GM12878 (cell line): Measurements from ENCODE around the gene ABCB7. TPM values are rescaled to one million over a fixed set of nuclear protein-coding genes. Genes with fewer than 3 reads are reported as not detected.
"Not testable (repeated sequence)": the region's sequence is repeated elsewhere in the genome, so short reads cannot be mapped to it uniquely, and the experiment has no call there.

Experiments used
- ATAC-seq: fragments of 200-7000 bp; cut with Tn5 transposase; 3 replicates; pipeline ENCODE4 v1.9.1; 2020; ENCODE audit warnings: mild to moderate bottlenecking, moderate library complexity
- BruUV-seq: library from RNA; stranded (reverse); fragments of 400-500 nt; replicated peaks from 2 replicates; lab custom pipeline; 2021; lab: Mats Ljungman, UMichigan
- CTCF ChIA-PET: fragments of 300-600 bp; sonication (Branson Sonifier 250); formaldehyde crosslinking; extraction: SDS; loops from one replicate; lab custom pipeline; 2021; ENCODE audit warnings: inconsistent platforms; lab: Yijun Ruan, JAX
- POLR2A ChIA-PET: fragments of 350-600 bp; formaldehyde crosslinking; extraction: SDS; loops from one replicate; lab custom pipeline; 2021; ENCODE audit warnings: inconsistent platforms; lab: Charles Lee
- RAD21 ChIA-PET: fragments of 300-600 bp; sonication (Branson Sonifier 250); formaldehyde crosslinking; loops from one replicate; lab custom pipeline; 2023; ENCODE audit warnings: antibody characterized with exemption; ENCODE audit not compliant: unreplicated experiment; lab: Charles Lee
- SMC1A ChIA-PET: fragments of 300-600 bp; sonication (Branson Sonifier 250); formaldehyde crosslinking; loops from one replicate; lab custom pipeline; 2023; ENCODE audit not compliant: unreplicated experiment, uncharacterized antibody; lab: Charles Lee
- DNase-seq: peaks from one replicate; pipeline ENCODE4 v3.0.0-alpha.2; 2011; ENCODE audit warnings: low read depth, low spot score
- FAIRE-seq: peaks from 3 replicates; lab custom pipeline; 2011; peaks lifted over from hg19 to GRCh38; lab: Jason Lieb, UNC
- H2AFZ ChIP-seq: 2 replicates; pipeline ENCODE4 v1.6.0; 2011; ENCODE audit warnings: low read depth, low read length, control low read depth; ENCODE audit not compliant: control insufficient read depth
- H3K27ac ChIP-seq: 2 replicates; pipeline ENCODE4 v1.5.1; 2011; ENCODE audit warnings: control low read depth; ENCODE audit not compliant: control insufficient read depth, insufficient read depth
- H3K27me3 ChIP-seq, 2 experiments: replicated peaks in 1 of 2; 2 replicates each; pipeline versions ENCODE4 v1.6.0 to v1.6.1; 2011; ENCODE audit warnings: low read length in 1 of 2; ENCODE audit not compliant: control insufficient read depth in 2 of 2, insufficient read depth in 2 of 2
- H3K36me3 ChIP-seq, 2 experiments: 2 replicates each; pipeline ENCODE4 v1.5.1; 2011; ENCODE audit warnings: low read length in 1 of 2; ENCODE audit not compliant: control insufficient read depth in 2 of 2, insufficient read depth in 2 of 2
- H3K4me1 ChIP-seq: 2 replicates; pipeline ENCODE4 v1.6.1; 2011; ENCODE audit warnings: mild to moderate bottlenecking, low read length, moderate library complexity, mixed read lengths; ENCODE audit not compliant: control insufficient read depth, insufficient read depth
- H3K4me2 ChIP-seq: 2 replicates; pipeline ENCODE4 v1.6.0; 2011; ENCODE audit warnings: control low read depth; ENCODE audit not compliant: control insufficient read depth, insufficient read depth
- H3K4me3 ChIP-seq: fragments of 200-600 bp; sonication (generic); 2 replicates; pipeline ENCODE4 v1.5.1; 2016
- H3K79me2 ChIP-seq: 2 replicates; pipeline ENCODE4 v1.6.0; 2011; ENCODE audit warnings: low read length; ENCODE audit not compliant: control insufficient read depth, insufficient read depth
- H3K9ac ChIP-seq: 2 replicates; pipeline ENCODE4 v1.8.0; 2011; ENCODE audit warnings: low read length, control low read depth, mixed read lengths; ENCODE audit not compliant: control insufficient read depth, insufficient read depth
- H3K9me3 ChIP-seq: replicated peaks from 3 replicates; pipeline ENCODE4 v1.5.1; 2011; ENCODE audit warnings: mild to moderate bottlenecking, low read length; ENCODE audit not compliant: control insufficient read depth, insufficient read depth
- H4K20me1 ChIP-seq: 2 replicates; pipeline ENCODE4 v1.6.0; 2011; ENCODE audit not compliant: control insufficient read depth, insufficient read depth
- CBX3 ChIP-seq: fragments of 200-600 bp; sonication (generic); IDR thresholded peaks from 2 replicates; pipeline ENCODE4 v1.6.1; 2016; ENCODE audit warnings: low read depth, borderline replicate concordance
- GABPA ChIP-seq: IDR thresholded peaks from 2 replicates; pipeline ENCODE4 v1.6.1; 2014; ENCODE audit warnings: antibody characterized with exemption, low read depth, mild to moderate bottlenecking, inconsistent platforms
- MAX ChIP-seq: IDR thresholded peaks from 2 replicates; pipeline ENCODE4 v1.6.1; 2012; ENCODE audit warnings: low read depth, low read length, improper control_type of control experiment
- MEF2B ChIP-seq: fragments of 450-650 bp; IDR thresholded peaks from 2 replicates; pipeline ENCODE4 v1.6.1; 2018; ENCODE audit warnings: mild to moderate bottlenecking, moderate library complexity; ENCODE audit not compliant: partially characterized antibody, poor library complexity, severe bottlenecking
- NFIC ChIP-seq: IDR thresholded peaks from 2 replicates; pipeline ENCODE4 v1.6.1; 2012; ENCODE audit warnings: low read depth, mild to moderate bottlenecking, inconsistent platforms, low read length, moderate library complexity
- NR2C1 ChIP-seq: fragments of 450-650 bp; IDR thresholded peaks from 2 replicates; pipeline ENCODE4 v1.6.1; 2017; ENCODE audit warnings: antibody characterized with exemption, mild to moderate bottlenecking, moderate library complexity
- PML ChIP-seq: IDR thresholded peaks from 2 replicates; pipeline ENCODE4 v1.6.1; 2012; ENCODE audit warnings: low read length, inconsistent platforms
- SIX5 ChIP-seq: IDR thresholded peaks from 2 replicates; pipeline ENCODE4 v1.6.1; 2011; ENCODE audit warnings: mild to moderate bottlenecking, low read depth, low read length, moderate library complexity; ENCODE audit not compliant: severe bottlenecking
- SMAD1 ChIP-seq: fragments of 450-650 bp; IDR thresholded peaks from 2 replicates; pipeline ENCODE4 v1.6.1; 2018; ENCODE audit warnings: mild to moderate bottlenecking, low read depth; ENCODE audit not compliant: partially characterized antibody
- SREBF2 ChIP-seq: IDR thresholded peaks from 2 replicates; pipeline ENCODE4 v1.6.1; 2012; ENCODE audit warnings: mild to moderate bottlenecking, low read length
- TARDBP ChIP-seq: IDR thresholded peaks from 2 replicates; pipeline ENCODE4 v1.6.1; 2016; ENCODE audit warnings: borderline replicate concordance
- ZNF384 ChIP-seq: IDR thresholded peaks from 2 replicates; pipeline ENCODE4 v1.6.1; 2012; ENCODE audit warnings: low read depth, mild to moderate bottlenecking, low read length, improper control_type of control experiment, borderline replicate concordance
- WGBS: methylation state at CpG from one replicate; pipeline ENCODE4 v1.1.6; 2016; ENCODE audit warnings: low lambda C conversion rate; ENCODE audit not compliant: insufficient replicate concordance, insufficient coverage; ENCODE audit errors: missing lambda C conversion rate; 5-methylcytosine and 5-hydroxymethylcytosine counted together
- in situ Hi-C: fragments of 300-500 bp; cut with MboI; formaldehyde crosslinking; loops from 9 replicates; pipeline ENCODE4 v1.14.3; 2018; ENCODE audit warnings: mixed read lengths
- intact Hi-C: fragments of 100-400 bp; cut with micrococcal nuclease; formaldehyde crosslinking; loops from one replicate; pipeline ENCODE4 v1.14.2; 2022; ENCODE audit not compliant: unreplicated experiment
- polyA plus RNA-seq, 11 experiments: library from polyadenylated mRNA; depleted of rRNA in 4 of 11; unstranded in 6 of 11; stranded (reverse) in 5 of 11; fragments of >200 nt; fragmentation: Nextera tagmentation in 4 of 11; fragmentation: Illumina TruSeq in 1 of 11; extraction: Ambion mirVana in 4 of 11; extraction: Trizol in 1 of 11; gene quantifications; 1 replicate in 1 of 11; 2 replicates in 10 of 11; pipeline versions ENCODE4 v1.2.1 to v1.2.3, GENCODE V29; 2011 to 2016; ENCODE audit warnings: inconsistent platforms in 2 of 11, missing spikeins in 2 of 11, low read depth in 1 of 11
- total RNA-seq, 4 experiments: library from RNA; depleted of rRNA in 3 of 4; stranded (reverse); fragments of >200 nt in 3 of 4; fragmentation: Illumina TruSeq in 1 of 4; extraction: Trizol in 1 of 4; gene quantifications; 2 replicates each; pipeline versions ENCODE4 v1.2.1 to v1.2.3, GENCODE V29; 2013 to 2021

ABCB7 gene
- total and polyA plus RNA-seq, 10 of the 15 experiments (the other 5 are each of a cell fraction or from before 2014, with no cell fraction given) = 16.8 to 62.7 (median 30.6) TPM

- Histone ChIP-seq H3K79me2 (no peaks in the 10 kb centered on the region), H4K20me1 (no peaks in the 10 kb centered on the region), H3K4me3 (no peak overlapping the region), H3K27ac (no peak overlapping the region), H3K27me3 (no peaks in the 10 kb centered on the region), H2AFZ (no peak overlapping the region), H3K4me2 (no peak overlapping the region), H3K9ac (no peak overlapping the region), H3K36me3 (no peaks in the 10 kb centered on the region), H3K9me3 (no peaks in the 10 kb centered on the region), H3K4me1 (no peaks in the 10 kb centered on the region)
- POLR2A ChIA-PET = no interaction called here
- FAIRE-seq (no peak), ATAC-seq (no peak), DNase-seq (no peak)
- RAD21 ChIA-PET = no interaction called here
- TF ChIP-seq SMAD1 = no peak
- no peak for TF ChIP-seq MAX
- intact Hi-C loops = no loop called here
- 32% methylated on average over 1 of the region's 1 CpG for WGBS
- SMC1A ChIA-PET = no interaction called here
- in situ Hi-C loops = no loop called here
- CTCF ChIA-PET = no interaction called here
- BruUV-seq = no TSS peak
These were observed 105.0 kb downstream of the ABCB7 start for GRCh38 chrX:75051047-75051446.

GRCh38 chrX:75045369-75045768, 110.7 kb downstream of the ABCB7 start:
- no peaks in the 10 kb centered on the region for H3K9me3 ChIP-seq
- no peaks in the 10 kb centered on the region for H3K79me2 ChIP-seq
- SMC1A ChIA-PET = no interaction called here
- H3K9ac ChIP-seq = no peak overlapping the region
- H3K27ac ChIP-seq = no peak overlapping the region
- no peak overlapping the region for H2AFZ ChIP-seq
- RAD21 ChIA-PET = no interaction called here
- TF ChIP-seq NFIC (no peak), TARDBP (no peak), NR2C1 (no peak), CBX3 (no peak), MEF2B (no peak), SIX5 (no peak), ZNF384 (no peak), SREBF2 (no peak), PML (no peak), GABPA (no peak)
- intact Hi-C loops = no loop called here
- no peaks in the 10 kb centered on the region for H3K4me1 ChIP-seq
- CTCF ChIA-PET = no interaction called here
- H3K4me2 ChIP-seq = no peak overlapping the region
- ATAC-seq (no peak), FAIRE-seq (no peak), DNase-seq (no peak)
- H3K36me3 ChIP-seq = no peaks in the 10 kb centered on the region
- no peak overlapping the region for H3K4me3 ChIP-seq
- no peaks in the 10 kb centered on the region for H4K20me1 ChIP-seq
- POLR2A ChIA-PET = no interaction called here
- in situ Hi-C loops = loop anchor here (10.0 to 25.0 kb wide), 3 partner anchors 559 to 1217 kb away; no protein-coding TSS in a partner anchor
- BruUV-seq = no TSS peak
- H3K27me3 ChIP-seq = no peaks in the 10 kb centered on the region

- SMC1A ChIA-PET, DNase-seq, H3K4me3 ChIP-seq, ATAC-seq, H3K27me3 ChIP-seq, POLR2A ChIA-PET, H2AFZ ChIP-seq, intact Hi-C loops, H3K9me3 ChIP-seq, RAD21 ChIA-PET, H3K9ac ChIP-seq, CTCF ChIA-PET, H3K4me2 ChIP-seq, BruUV-seq, H3K79me2 ChIP-seq, FAIRE-seq, H4K20me1 ChIP-seq, H3K4me1 ChIP-seq, H3K27ac ChIP-seq, H3K36me3 ChIP-seq: not testable (repeated sequence)
- WGBS = 79% methylated on average over 2 of the region's 4 CpGs
- in situ Hi-C loops = loop anchor here (10.0 to 25.0 kb wide), 3 partner anchors 561 to 1218 kb away; no protein-coding TSS in a partner anchor
These were observed 111.9 kb downstream of the ABCB7 start for GRCh38 chrX:75044142-75044541.
